Measurements from ENCODE around the gene PCK2.

PCK2 gene

DNA sequence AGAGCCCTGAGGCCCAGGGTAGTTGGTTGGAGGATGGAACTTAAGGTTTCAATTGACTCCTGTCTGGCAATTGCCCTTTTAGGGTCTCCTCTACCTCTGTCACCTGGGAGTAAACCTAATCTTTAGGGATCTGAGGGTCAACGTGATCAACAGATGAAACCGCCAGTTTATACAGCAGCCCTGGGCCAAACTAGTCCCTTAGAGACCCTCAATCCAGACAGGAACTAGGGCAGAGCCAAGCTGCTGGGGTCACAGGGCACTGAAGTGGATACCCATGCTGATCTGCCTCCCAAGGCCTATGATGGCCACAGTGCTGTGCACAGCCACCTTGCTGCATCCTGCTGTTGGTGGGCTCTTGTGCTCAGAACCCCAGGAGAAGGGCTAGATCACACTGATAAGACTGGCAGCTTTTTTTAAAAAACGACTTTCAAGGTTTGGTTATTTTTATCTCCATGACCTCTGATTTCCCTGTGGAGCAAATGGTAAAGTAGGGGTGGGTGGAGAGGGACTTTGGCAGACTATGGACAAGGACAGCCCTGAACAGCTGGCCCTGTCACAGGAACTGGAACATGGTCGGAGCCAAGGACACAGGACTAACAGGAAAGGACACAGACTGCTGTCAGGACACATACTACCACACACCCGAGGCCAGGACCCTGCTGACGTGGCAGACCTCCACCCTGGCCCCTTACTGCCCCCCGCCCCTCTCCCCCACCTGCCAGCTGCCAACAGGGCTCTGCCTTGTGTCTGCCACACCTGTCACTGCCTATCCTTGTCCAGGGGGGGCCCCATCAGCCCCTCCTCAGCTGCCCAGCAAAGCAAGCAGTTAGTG lies 36.8 kb downstream of the PCK2 start:
- no peak for DNase-seq (ENCODE audit: low read depth)
- H3K4me3 ChIP-seq (ENCODE audit: low read depth, low read length) = no peak overlapping the region
- in situ Hi-C loops (cut with HindIII; ENCODE audit: low sequenced_read_pairs) = no loop called here
- TF ChIP-seq CTCF (IDR thresholded peaks at IDR 0.05; ENCODE audit: low read depth, low read length, missing control alignments) = no peak

DNA sequence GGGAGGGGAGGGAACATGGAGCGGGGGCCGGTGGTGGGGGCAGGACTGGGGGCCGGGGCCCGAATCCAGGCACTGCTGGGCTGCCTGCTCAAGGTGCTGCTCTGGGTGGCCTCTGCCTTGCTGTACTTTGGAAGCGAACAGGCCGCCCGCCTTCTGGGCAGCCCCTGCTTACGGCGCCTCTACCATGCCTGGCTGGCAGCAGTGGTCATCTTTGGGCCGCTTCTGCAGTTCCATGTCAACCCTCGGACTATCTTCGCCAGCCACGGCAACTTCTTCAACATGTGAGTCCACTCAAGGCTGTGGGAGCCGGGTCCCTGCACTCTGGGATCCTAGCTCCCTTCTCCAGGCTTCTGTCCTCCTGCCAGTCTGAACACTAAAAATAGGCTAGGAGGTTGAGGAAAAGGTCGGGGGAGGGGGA lies 37.4 kb downstream of the PCK2 start:
- no peak for TF ChIP-seq CTCF (IDR thresholded peaks at IDR 0.05; ENCODE audit: low read depth, low read length, missing control alignments)
- no peak for DNase-seq (ENCODE audit: low read depth)
- in situ Hi-C loops (cut with HindIII; ENCODE audit: low sequenced_read_pairs) = no loop called here
- no peak overlapping the region for H3K4me3 ChIP-seq (ENCODE audit: low read depth, low read length)

DNA sequence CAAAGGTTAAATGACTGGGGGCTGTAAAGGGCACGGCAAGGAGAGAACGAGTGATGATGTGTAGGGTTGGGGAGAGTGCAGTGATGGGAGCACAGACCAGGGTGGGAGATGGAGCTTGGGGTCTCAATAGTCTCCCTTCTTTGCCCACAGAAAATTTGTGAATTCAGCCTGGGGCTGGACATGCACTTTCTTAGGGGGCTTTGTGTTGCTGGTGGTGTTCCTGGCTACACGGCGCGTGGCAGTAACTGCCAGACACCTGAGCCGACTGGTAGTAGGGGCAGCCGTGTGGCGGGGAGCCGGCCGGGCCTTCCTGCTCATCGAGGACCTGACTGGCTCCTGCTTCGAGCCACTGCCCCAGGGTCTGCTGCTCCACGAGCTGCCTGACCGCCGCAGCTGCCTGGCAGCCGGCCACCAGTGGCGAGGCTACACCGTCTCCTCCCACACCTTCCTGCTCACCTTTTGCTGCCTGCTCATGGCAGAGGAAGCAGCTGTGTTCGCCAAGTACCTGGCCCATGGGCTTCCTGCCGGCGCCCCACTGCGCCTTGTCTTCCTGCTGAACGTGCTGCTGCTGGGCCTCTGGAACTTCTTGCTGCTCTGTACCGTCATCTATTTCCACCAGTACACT lies 38.1 kb downstream of the PCK2 start:
- in situ Hi-C loops (cut with HindIII; ENCODE audit: low sequenced_read_pairs) = no loop called here
- no peak for TF ChIP-seq CTCF (IDR thresholded peaks at IDR 0.05; ENCODE audit: low read depth, low read length, missing control alignments)
- H3K4me3 ChIP-seq (ENCODE audit: low read depth, low read length) = no peak overlapping the region
- DNase-seq (ENCODE audit: low read depth) = no peak

DNA sequence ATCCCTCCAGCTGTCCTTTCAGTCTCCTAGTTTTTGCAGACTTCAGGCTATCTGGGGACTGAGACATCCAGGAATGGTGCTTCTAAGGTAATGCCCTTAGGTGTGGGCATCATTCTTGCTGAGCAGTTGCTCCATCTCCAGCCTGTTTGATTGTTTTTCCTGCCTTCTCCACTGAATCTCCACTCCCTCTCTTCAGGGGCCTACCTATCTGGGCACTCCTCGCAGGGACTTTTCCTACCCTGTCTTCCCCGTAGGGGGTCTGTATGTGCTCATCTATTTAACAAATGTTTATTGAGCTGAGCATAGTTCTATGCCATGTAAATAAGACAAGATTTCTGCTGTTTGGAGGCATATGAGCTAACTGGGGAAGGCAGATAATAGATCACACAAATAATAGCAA lies 38.9 kb downstream of the PCK2 start:
- TF ChIP-seq CTCF (IDR thresholded peaks at IDR 0.05; ENCODE audit: low read depth, low read length, missing control alignments) = no peak
- DNase-seq (ENCODE audit: low read depth) = no peak
- in situ Hi-C loops (cut with HindIII; ENCODE audit: low sequenced_read_pairs) = no loop called here
- H3K4me3 ChIP-seq (ENCODE audit: low read depth, low read length) = no peak overlapping the region

DNA sequence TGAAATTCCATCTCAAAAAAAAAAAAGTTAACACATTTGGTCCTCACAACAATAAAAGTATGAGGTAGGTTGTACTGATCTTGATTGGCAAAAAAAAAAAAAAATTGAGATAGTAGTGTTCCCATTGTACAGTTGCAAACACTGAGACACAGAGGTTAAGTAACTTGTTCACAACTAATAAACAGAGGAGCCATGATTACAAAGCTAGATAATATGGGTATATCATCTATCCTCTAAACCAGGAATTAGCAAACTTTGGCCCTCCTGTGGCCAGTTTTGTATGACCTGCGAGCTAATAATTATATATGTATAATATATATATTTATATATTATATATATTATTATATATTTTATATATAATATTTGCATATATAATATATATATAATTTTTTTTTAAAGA lies 39.6 kb downstream of the PCK2 start:
- no peak for TF ChIP-seq CTCF (IDR thresholded peaks at IDR 0.05; ENCODE audit: low read depth, low read length, missing control alignments)

GRCh38 chr14:24135584-24135833 lies 41.4 kb downstream of the PCK2 start:
- TF ChIP-seq CTCF (IDR thresholded peaks at IDR 0.05; ENCODE audit: low read depth, low read length, missing control alignments) = no peak
- DNase-seq (ENCODE audit: low read depth) = no peak
- in situ Hi-C loops (cut with HindIII; ENCODE audit: low sequenced_read_pairs) = no loop called here
- peak overlapping the region; percentile 78 for H3K4me3 ChIP-seq (ENCODE audit: low read depth, low read length)

More for the DNA sequence above, 39.6 kb downstream of the PCK2 start:
- DNase-seq (ENCODE audit: low read depth) = no peak
- H3K4me3 ChIP-seq (ENCODE audit: low read depth, low read length) = no peak overlapping the region
- in situ Hi-C loops (cut with HindIII; ENCODE audit: low sequenced_read_pairs) = no loop called here

All from astrocyte of the cerebellum (primary cell).